ENCODE measurements around the gene ZDHHC24.

The ZDHHC24 gene

GRCh38 chr11:66471142-66471541 is 74.7 kb downstream of the ZDHHC24 start:
- DNase-seq (ENCODE audit: low read depth), result no peak
